K562 (cell line): ENCODE data around the gene PRSS27. TPM values are rescaled to one million over a fixed set of nuclear protein-coding genes. Genes with fewer than 3 reads are reported as not detected.

Experiments used
- BCOR ChIP-seq: fragments of 450-650 bp; IDR thresholded peaks from 2 replicates; pipeline ENCODE4 v1.6.1; 2016
- CBX3 ChIP-seq, 2 experiments: IDR thresholded peaks; 1 replicate in 1 of 2; 2 replicates in 1 of 2; pipeline ENCODE4 v1.6.1; 2012; ENCODE audit warnings: inconsistent platforms in 2 of 2, low read length in 2 of 2, borderline replicate concordance in 1 of 2, control low read depth in 1 of 2
- CEBPZ ChIP-seq: fragments of 150-350 bp; IDR thresholded peaks from 2 replicates; pipeline ENCODE4 v1.6.1; 2014; ENCODE audit warnings: low read depth, mild to moderate bottlenecking, low read length, borderline replicate concordance
- EZH2 ChIP-seq: IDR thresholded peaks from 2 replicates; pipeline ENCODE4 v1.6.1; 2012; ENCODE audit warnings: low read depth, mild to moderate bottlenecking, inconsistent platforms, low read length, borderline replicate concordance
- GABPB2 ChIP-seq: fragments of 250-450 bp; sonication (Bioruptor Pico); conservative IDR thresholded peaks from 2 replicates; pipeline ENCODE4 v1.5.1; 2021; ENCODE audit warnings: mild to moderate bottlenecking
- KLF16 ChIP-seq: IDR thresholded peaks from 2 replicates; pipeline ENCODE4 v1.6.1; 2016; ENCODE audit warnings: antibody characterized with exemption
- NFE2 ChIP-seq: IDR thresholded peaks from 2 replicates; pipeline ENCODE4 v1.6.1; 2014; ENCODE audit warnings: antibody characterized with exemption, low read depth
- NFXL1 ChIP-seq: fragments of 450-650 bp; formaldehyde crosslinking; IDR thresholded peaks from 2 replicates; pipeline ENCODE4 v1.4.0; 2021; ENCODE audit warnings: mild to moderate bottlenecking
- NKRF ChIP-seq: fragments of 450-650 bp; IDR thresholded peaks from 2 replicates; pipeline ENCODE4 v1.6.1; 2016; ENCODE audit warnings: borderline replicate concordance
- SNAPC5 ChIP-seq: fragments of 250-450 bp; sonication (Bioruptor Pico); IDR thresholded peaks from 2 replicates; pipeline ENCODE4 v1.8.0; 2021; ENCODE audit warnings: moderate library complexity, mild to moderate bottlenecking, inconsistent platforms
- TCF15 ChIP-seq: fragments of 250-450 bp; sonication (Bioruptor Pico); IDR thresholded peaks from 2 replicates; pipeline ENCODE4 v1.8.0; 2022; ENCODE audit warnings: moderate library complexity, mild to moderate bottlenecking, inconsistent platforms
- UBTF ChIP-seq, 2 experiments: IDR thresholded peaks; 2 replicates each; pipeline ENCODE4 v1.6.1; 2012; ENCODE audit warnings: improper control_type of control experiment in 2 of 2, low read depth in 2 of 2, low read length in 2 of 2, borderline replicate concordance in 1 of 2
- ZBTB9 ChIP-seq: fragments of 450-650 bp; formaldehyde crosslinking; IDR thresholded peaks from 2 replicates; pipeline ENCODE4 v1.4.0; 2020; ENCODE audit warnings: mild to moderate bottlenecking, moderate library complexity
- ZFP36 ChIP-seq: fragments of 150-350 bp; IDR thresholded peaks from 2 replicates; pipeline ENCODE4 v1.6.1; 2018; ENCODE audit warnings: low read length, low read depth; ENCODE audit not compliant: partially characterized antibody
- ZNF699 ChIP-seq: fragments of 250-450 bp; sonication (Bioruptor Pico); IDR thresholded peaks from 2 replicates; pipeline ENCODE4 v1.8.0; 2021; ENCODE audit warnings: mild to moderate bottlenecking, moderate library complexity; ENCODE audit not compliant: insufficient replicate concordance
- polyA plus RNA-seq, 8 experiments: library from polyadenylated mRNA; depleted of rRNA in 4 of 8; stranded (reverse) in 5 of 8; unstranded in 3 of 8; fragments of >200 nt; fragmentation: Nextera tagmentation in 2 of 8; fragmentation: Illumina TruSeq in 1 of 8; extraction: Ambion mirVana in 2 of 8; extraction: Trizol in 1 of 8; gene quantifications; 2 replicates each; pipeline versions ENCODE4 v1.2.1 to v1.2.3, GENCODE V29; 2011 to 2014; ENCODE audit warnings: inconsistent platforms in 1 of 8, missing spikeins in 1 of 8
- total RNA-seq, 7 experiments: library from RNA; depleted of rRNA in 6 of 7; stranded (reverse); fragments of >200 nt in 6 of 7; fragmentation: Illumina TruSeq in 2 of 7; extraction: Trizol in 2 of 7; gene quantifications; 2 replicates each; pipeline versions ENCODE4 v1.2.1 to v1.2.3, GENCODE V29; 2011 to 2021; ENCODE audit warnings: low replicate concordance in 1 of 7

PRSS27 gene
- total and polyA plus RNA-seq, 9 of the 15 experiments (the other 6 are each of a cell fraction or from before 2014, with no cell fraction given) = 0.09 to 0.20 (median 0.17) TPM; not detected in 5

- TF ChIP-seq ZFP36 (no peak), NFE2 (0 out of 2 replicates have a peak, but pooled peaks have one; percentile 26), CBX3 (IDR thresholded peaks at IDR 0.05; ENCODE audit: borderline replicate concordance in 1 of 2, low read length in 2 of 2) (no peak), UBTF (IDR thresholded peaks at IDR 0.05; ENCODE audit: borderline replicate concordance in 1 of 2, low read depth in 2 of 2, low read length in 2 of 2) (no peak), EZH2 (no peak), ZNF699 (CRISPR knock-in tag) (no peak), TCF15 (CRISPR knock-in tag) (no peak), GABPB2 (no peak), NFXL1 (CRISPR knock-in tag) (peak; percentile 47; the same call in 1 of the 2 replicates), NKRF (no peak), CEBPZ (no peak), ZBTB9 (CRISPR knock-in tag) (peak; percentile 82), BCOR (no peak), KLF16 (no peak), SNAPC5 (CRISPR knock-in tag) (no peak)
Observed at GRCh38 chr16:2752035-2752849, 32.2 kb upstream of the PRSS27 start, which contains the start of gene SRRM2 (continued).
